ENCODE measurements around the gene RNF32. TPM values are rescaled to one million over a fixed set of nuclear protein-coding genes. Genes with fewer than 3 reads are reported as not detected.

RNF32 gene
- total and polyA plus RNA-seq, 12 donors: 0.26 to 8.5 (median 0.92) TPM

DNA sequence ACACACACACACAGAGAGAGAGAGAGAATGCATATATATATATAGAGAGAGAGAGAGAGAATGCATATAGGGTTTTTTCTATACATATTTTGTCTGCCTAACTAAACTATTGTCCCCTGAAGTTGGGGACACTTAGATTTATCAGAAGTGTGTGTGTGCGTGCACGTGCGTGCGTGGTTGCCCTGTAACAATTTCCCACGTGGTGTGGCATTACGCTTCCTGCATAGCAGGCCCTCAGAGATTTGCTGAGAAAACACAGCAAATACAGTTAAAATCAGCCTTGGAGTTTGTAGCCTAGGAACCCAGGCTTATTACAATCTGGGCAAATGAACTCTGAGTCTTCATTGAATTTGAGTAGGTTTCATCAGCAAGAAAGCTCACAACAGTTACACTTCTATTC lies 14.7 kb downstream of the RNF32 start:
- TF ChIP-seq POLR2A (IDR thresholded peaks at IDR 0.05): no peak
- TF ChIP-seq, protein P1, sequence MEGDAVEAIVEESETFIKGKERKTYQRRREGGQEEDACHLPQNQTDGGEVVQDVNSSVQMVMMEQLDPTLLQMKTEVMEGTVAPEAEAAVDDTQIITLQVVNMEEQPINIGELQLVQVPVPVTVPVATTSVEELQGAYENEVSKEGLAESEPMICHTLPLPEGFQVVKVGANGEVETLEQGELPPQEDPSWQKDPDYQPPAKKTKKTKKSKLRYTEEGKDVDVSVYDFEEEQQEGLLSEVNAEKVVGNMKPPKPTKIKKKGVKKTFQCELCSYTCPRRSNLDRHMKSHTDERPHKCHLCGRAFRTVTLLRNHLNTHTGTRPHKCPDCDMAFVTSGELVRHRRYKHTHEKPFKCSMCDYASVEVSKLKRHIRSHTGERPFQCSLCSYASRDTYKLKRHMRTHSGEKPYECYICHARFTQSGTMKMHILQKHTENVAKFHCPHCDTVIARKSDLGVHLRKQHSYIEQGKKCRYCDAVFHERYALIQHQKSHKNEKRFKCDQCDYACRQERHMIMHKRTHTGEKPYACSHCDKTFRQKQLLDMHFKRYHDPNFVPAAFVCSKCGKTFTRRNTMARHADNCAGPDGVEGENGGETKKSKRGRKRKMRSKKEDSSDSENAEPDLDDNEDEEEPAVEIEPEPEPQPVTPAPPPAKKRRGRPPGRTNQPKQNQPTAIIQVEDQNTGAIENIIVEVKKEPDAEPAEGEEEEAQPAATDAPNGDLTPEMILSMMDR (IDR thresholded peaks at IDR 0.05): no peak
- Histone ChIP-seq H3K27me3 (no peaks in the 10 kb centered on the region), H3K9me3 (replicated peaks in 1 of 3) (no peaks in the 10 kb centered on the region), H3K36me3 (replicated peaks in 1 of 2) (no peaks in the 10 kb centered on the region), H3K4me3 (no peak overlapping the region), H3K4me1 (replicated peaks in 1 of 2) (no peaks in the 10 kb centered on the region), H3K27ac (no peak overlapping the region)
- 79 to 91% (median 87%) methylated on average over 6 of the region's 6 CpGs for WGBS, 4 donors
- no peak for DNase-seq
- intact Hi-C loops (cut with DNase I): no loop called here

DNA sequence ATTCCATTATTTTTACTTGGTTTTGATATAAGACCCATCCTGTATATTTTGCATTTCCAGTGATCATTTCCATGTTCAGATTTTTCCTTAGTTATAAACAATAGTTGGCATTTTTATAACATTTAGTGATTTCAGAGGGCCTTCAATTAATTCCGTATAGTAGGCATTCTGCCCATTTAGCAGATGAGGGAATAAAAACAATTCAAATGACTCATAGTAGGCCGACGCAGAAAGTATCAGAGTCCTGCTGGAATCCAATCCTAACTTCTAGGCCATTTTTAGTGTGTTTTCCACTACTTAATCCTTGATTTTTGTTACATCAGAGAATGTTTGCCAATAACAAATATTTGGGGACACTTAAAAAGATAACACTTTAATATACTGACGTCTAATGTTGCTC lies 15.4 kb downstream of the RNF32 start:
- no peak for DNase-seq
- no peaks in the 10 kb centered on the region for H3K36me3 ChIP-seq (replicated peaks in 1 of 2)
- intact Hi-C loops (cut with DNase I): no loop called here
- H3K27ac ChIP-seq: no peak overlapping the region
- TF ChIP-seq, protein P1 (IDR thresholded peaks at IDR 0.05): no peak
- TF ChIP-seq POLR2A (IDR thresholded peaks at IDR 0.05): no peak
- WGBS, 4 donors: 47 to 68% (median 57%) methylated on average over 4 of the region's 4 CpGs
- H3K9me3 ChIP-seq (replicated peaks in 1 of 3): no peaks in the 10 kb centered on the region
- H3K4me3 ChIP-seq: no peak overlapping the region
- H3K4me1 ChIP-seq (replicated peaks in 1 of 2): no peaks in the 10 kb centered on the region
- no peaks in the 10 kb centered on the region for H3K27me3 ChIP-seq

DNA sequence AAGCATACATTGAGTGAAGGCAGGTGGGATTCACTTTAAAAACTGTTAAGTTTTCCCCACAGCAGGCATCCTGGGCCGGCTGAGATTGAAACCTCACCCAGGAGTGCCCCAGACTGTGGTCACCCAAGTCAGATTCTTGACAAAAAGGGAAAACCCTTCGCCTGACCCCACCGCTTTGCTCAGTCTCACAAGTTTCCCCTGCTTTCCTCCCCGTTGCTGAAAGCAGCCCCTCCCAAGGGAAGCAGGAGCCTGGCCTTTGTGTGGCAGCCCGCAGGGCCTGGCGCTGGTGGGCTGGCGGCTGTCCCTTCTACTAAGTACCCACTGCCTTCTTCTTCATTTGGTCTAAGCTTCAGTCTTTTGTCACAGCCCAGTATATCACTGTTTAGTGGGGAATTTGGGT lies 16.0 kb downstream of the RNF32 start:
- Histone ChIP-seq H3K27ac (no peak overlapping the region), H3K9me3 (replicated peaks in 1 of 3) (no peaks in the 10 kb centered on the region), H3K36me3 (replicated peaks in 1 of 2) (no peaks in the 10 kb centered on the region), H3K4me1 (replicated peaks in 1 of 2) (no peaks in the 10 kb centered on the region), H3K4me3 (no peak overlapping the region), H3K27me3 (no peaks in the 10 kb centered on the region)
- 59 to 74% (median 65%) methylated on average over 7 of the region's 7 CpGs for WGBS, 4 donors
- TF ChIP-seq, protein P1 (IDR thresholded peaks at IDR 0.05): no peak
- no peak for TF ChIP-seq POLR2A (IDR thresholded peaks at IDR 0.05)
- intact Hi-C loops (cut with DNase I): no loop called here
- DNase-seq: no peak

DNA sequence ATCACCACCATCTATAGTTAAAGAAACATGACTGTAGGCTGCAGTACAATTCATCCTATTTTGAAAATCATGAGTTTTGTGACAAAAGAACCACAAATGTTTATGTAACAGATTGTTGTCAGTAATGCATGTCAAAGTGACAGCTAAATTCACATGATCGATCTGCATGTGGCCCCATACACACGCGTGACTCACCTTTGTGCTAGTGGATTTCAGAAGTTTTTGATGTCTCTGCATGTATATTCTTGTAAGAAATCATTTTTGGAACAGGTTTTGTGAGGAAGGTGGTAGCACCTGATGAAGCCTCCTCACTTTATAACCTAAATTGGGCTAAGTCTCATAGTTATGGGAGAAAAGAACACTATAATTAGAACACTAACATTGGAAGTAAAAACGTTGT lies 17.1 kb downstream of the RNF32 start:
- 86 to 90% (median 88%) methylated on average over 4 of the region's 4 CpGs for WGBS, 4 donors
- intact Hi-C loops (cut with DNase I): no loop called here

More for the DNA sequence above, 17.1 kb downstream of the RNF32 start:
- Histone ChIP-seq H3K9me3 (replicated peaks in 1 of 3) (no peaks in the 10 kb centered on the region), H3K36me3 (replicated peaks in 1 of 2) (no peaks in the 10 kb centered on the region), H3K4me3 (no peak overlapping the region), H3K4me1 (replicated peaks in 1 of 2) (no peaks in the 10 kb centered on the region), H3K27ac (no peak overlapping the region), H3K27me3 (no peaks in the 10 kb centered on the region)
- TF ChIP-seq, protein P1 (IDR thresholded peaks at IDR 0.05): no peak
- no peak for TF ChIP-seq POLR2A (IDR thresholded peaks at IDR 0.05)
- DNase-seq: no peak
